HEK293 (cell line): ENCODE measurements around the gene PJVK.

Source experiments
- GLIS2 ChIP-seq: fragments of 450-650 bp; formaldehyde crosslinking; IDR thresholded peaks from 2 replicates; pipeline ENCODE4 v1.5.1; 2016; ENCODE audit warnings: missing biosample characterization, missing genetic modification characterization
- KLF16 ChIP-seq: fragments of 450-650 bp; formaldehyde crosslinking; IDR thresholded peaks from 2 replicates; pipeline ENCODE4 v1.5.1; 2017; ENCODE audit warnings: missing biosample characterization, missing genetic modification characterization
- OVOL3 ChIP-seq: fragments of 450-650 bp; formaldehyde crosslinking; IDR thresholded peaks from 2 replicates; pipeline ENCODE4 v1.5.1; 2016; ENCODE audit warnings: missing biosample characterization, missing genetic modification characterization
- PATZ1 ChIP-seq: fragments of 450-650 bp; formaldehyde crosslinking; IDR thresholded peaks from 2 replicates; pipeline ENCODE4 v1.5.1; 2016; ENCODE audit warnings: missing biosample characterization, missing genetic modification characterization
- REPIN1 ChIP-seq: fragments of 450-650 bp; formaldehyde crosslinking; IDR thresholded peaks from 2 replicates; pipeline ENCODE4 v1.5.1; 2017; ENCODE audit warnings: missing biosample characterization, missing genetic modification characterization, low read depth
- SP2 ChIP-seq: fragments of 450-650 bp; formaldehyde crosslinking; IDR thresholded peaks from 2 replicates; pipeline ENCODE4 v1.5.1; 2016; ENCODE audit warnings: missing biosample characterization, missing genetic modification characterization
- SP7 ChIP-seq: fragments of 450-650 bp; formaldehyde crosslinking; IDR thresholded peaks from 2 replicates; pipeline ENCODE4 v1.5.1; 2016; ENCODE audit warnings: missing biosample characterization, missing genetic modification characterization
- ZBTB26 ChIP-seq: fragments of 450-650 bp; formaldehyde crosslinking; optimal IDR thresholded peaks from 2 replicates; pipeline ENCODE3; 2016; ENCODE audit warnings: missing biosample characterization, mild to moderate bottlenecking, missing genetic modification characterization
- ZBTB49 ChIP-seq: fragments of 450-650 bp; formaldehyde crosslinking; IDR thresholded peaks from 2 replicates; pipeline ENCODE4 v1.5.1; 2016; ENCODE audit warnings: missing biosample characterization, missing genetic modification characterization, low read depth
- ZFHX2 ChIP-seq: fragments of 450-650 bp; formaldehyde crosslinking; conservative IDR thresholded peaks from 2 replicates; pipeline ENCODE4 v1.5.1; 2016; ENCODE audit warnings: missing biosample characterization, missing genetic modification characterization
- ZFP3 ChIP-seq: fragments of 450-650 bp; formaldehyde crosslinking; IDR thresholded peaks from 2 replicates; pipeline ENCODE4 v1.5.1; 2016; ENCODE audit warnings: low read depth, missing biosample characterization, missing genetic modification characterization
- ZFP69B ChIP-seq: fragments of 450-650 bp; formaldehyde crosslinking; IDR thresholded peaks from 2 replicates; pipeline ENCODE4 v1.5.1; 2016; ENCODE audit warnings: missing biosample characterization, missing genetic modification characterization
- ZNF23 ChIP-seq: fragments of 450-650 bp; formaldehyde crosslinking; IDR thresholded peaks from 2 replicates; pipeline ENCODE4 v1.5.1; 2016; ENCODE audit warnings: missing biosample characterization, missing genetic modification characterization, borderline replicate concordance
- ZNF404 ChIP-seq: fragments of 450-650 bp; formaldehyde crosslinking; IDR thresholded peaks from 2 replicates; pipeline ENCODE4 v1.5.1; 2017; ENCODE audit warnings: missing biosample characterization, missing genetic modification characterization
- ZNF513 ChIP-seq: fragments of 450-650 bp; IDR thresholded peaks from 2 replicates; pipeline ENCODE4 v1.5.1; 2018; ENCODE audit warnings: missing biosample characterization, missing genetic modification characterization
- ZNF549 ChIP-seq: fragments of 450-650 bp; IDR thresholded peaks from 2 replicates; pipeline ENCODE4 v1.5.1; 2018; ENCODE audit warnings: missing biosample characterization, missing genetic modification characterization, mild to moderate bottlenecking, inconsistent platforms, moderate library complexity
- ZNF555 ChIP-seq: fragments of 450-650 bp; formaldehyde crosslinking; conservative IDR thresholded peaks from 2 replicates; pipeline ENCODE4 v1.5.1; 2017; ENCODE audit warnings: missing biosample characterization, mild to moderate bottlenecking, missing genetic modification characterization, inconsistent platforms
- ZNF558 ChIP-seq: fragments of 450-650 bp; formaldehyde crosslinking; IDR thresholded peaks from 2 replicates; pipeline ENCODE4 v1.5.1; 2016; ENCODE audit warnings: missing biosample characterization, missing genetic modification characterization
- ZNF580 ChIP-seq: fragments of 450-650 bp; formaldehyde crosslinking; IDR thresholded peaks from 2 replicates; pipeline ENCODE4 v1.5.1; 2016; ENCODE audit warnings: missing biosample characterization, missing genetic modification characterization
- ZNF626 ChIP-seq: fragments of 450-650 bp; sonication (Bioruptor Pico); formaldehyde crosslinking; IDR thresholded peaks from 2 replicates; pipeline ENCODE4 v1.5.1; 2018; ENCODE audit warnings: missing biosample characterization, missing genetic modification characterization, inconsistent platforms
- ZNF701 ChIP-seq: fragments of 450-650 bp; formaldehyde crosslinking; IDR thresholded peaks from 2 replicates; pipeline ENCODE4 v1.5.1; 2016; ENCODE audit warnings: missing biosample characterization, missing genetic modification characterization
- ZNF791 ChIP-seq: fragments of 450-650 bp; formaldehyde crosslinking; IDR thresholded peaks from 2 replicates; pipeline ENCODE4 v1.5.1; 2016; ENCODE audit warnings: missing biosample characterization, missing genetic modification characterization
- ZNF792 ChIP-seq: fragments of 450-650 bp; formaldehyde crosslinking; IDR thresholded peaks from 2 replicates; pipeline ENCODE4 v1.5.1; 2016; ENCODE audit warnings: missing biosample characterization, missing genetic modification characterization
- TF ChIP-seq, protein P1 (sequence below): sonication (generic); formaldehyde crosslinking; IDR thresholded peaks from 2 replicates; pipeline ENCODE4 v1.8.1; 2022; ENCODE audit warnings: mild to moderate bottlenecking, moderate library complexity, missing genetic modification reagents
- TF ChIP-seq, protein P2 (sequence below): fragments of 450-650 bp; formaldehyde crosslinking; IDR thresholded peaks from 2 replicates; pipeline ENCODE4 v1.5.1; 2016; ENCODE audit warnings: missing biosample characterization, missing genetic modification characterization

The PJVK gene

GRCh38 chr2:178480227-178481181, 29.3 kb downstream of the PJVK start, which contains the start of gene PLEKHA3 (continued):
- TF ChIP-seq ZNF23 (tag by site-specific recombination) (no peak), GLIS2 (tag by site-specific recombination) (peak; percentile 33; the same call in 1 of the 2 replicates), SP7 (tag by site-specific recombination) (no peak), ZFP69B (tag by site-specific recombination) (no peak), ZBTB49 (tag by site-specific recombination) (no peak), ZBTB26 (tag by site-specific recombination) (peak; percentile 86), ZNF701 (tag by site-specific recombination) (no peak), KLF16 (no peak), ZNF513 (tag by site-specific recombination) (no peak), REPIN1 (tag by site-specific recombination) (no peak), ZNF558 (tag by site-specific recombination) (no peak), OVOL3 (tag by site-specific recombination) (no peak), PATZ1 (peak; percentile 90), ZNF791 (no peak), SP2 (tag by site-specific recombination) (peak; percentile 64), ZNF549 (tag by site-specific recombination) (no peak), ZNF792 (tag by site-specific recombination) (no peak), ZNF555 (tag by site-specific recombination) (no peak), ZNF626 (tag by site-specific recombination) (no peak), ZNF580 (tag by site-specific recombination) (no peak), ZFP3 (tag by site-specific recombination) (no peak), ZFHX2 (tag by site-specific recombination) (peak; percentile 73), ZNF404 (no peak)
- TF ChIP-seq, protein P1, sequence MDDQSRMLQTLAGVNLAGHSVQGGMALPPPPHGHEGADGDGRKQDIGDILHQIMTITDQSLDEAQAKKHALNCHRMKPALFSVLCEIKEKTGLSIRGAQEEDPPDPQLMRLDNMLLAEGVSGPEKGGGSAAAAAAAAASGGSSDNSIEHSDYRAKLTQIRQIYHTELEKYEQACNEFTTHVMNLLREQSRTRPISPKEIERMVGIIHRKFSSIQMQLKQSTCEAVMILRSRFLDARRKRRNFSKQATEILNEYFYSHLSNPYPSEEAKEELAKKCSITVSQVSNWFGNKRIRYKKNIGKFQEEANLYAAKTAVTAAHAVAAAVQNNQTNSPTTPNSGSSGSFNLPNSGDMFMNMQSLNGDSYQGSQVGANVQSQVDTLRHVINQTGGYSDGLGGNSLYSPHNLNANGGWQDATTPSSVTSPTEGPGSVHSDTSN (CRISPR knock-in tag), result no peak
- TF ChIP-seq, protein P2, sequence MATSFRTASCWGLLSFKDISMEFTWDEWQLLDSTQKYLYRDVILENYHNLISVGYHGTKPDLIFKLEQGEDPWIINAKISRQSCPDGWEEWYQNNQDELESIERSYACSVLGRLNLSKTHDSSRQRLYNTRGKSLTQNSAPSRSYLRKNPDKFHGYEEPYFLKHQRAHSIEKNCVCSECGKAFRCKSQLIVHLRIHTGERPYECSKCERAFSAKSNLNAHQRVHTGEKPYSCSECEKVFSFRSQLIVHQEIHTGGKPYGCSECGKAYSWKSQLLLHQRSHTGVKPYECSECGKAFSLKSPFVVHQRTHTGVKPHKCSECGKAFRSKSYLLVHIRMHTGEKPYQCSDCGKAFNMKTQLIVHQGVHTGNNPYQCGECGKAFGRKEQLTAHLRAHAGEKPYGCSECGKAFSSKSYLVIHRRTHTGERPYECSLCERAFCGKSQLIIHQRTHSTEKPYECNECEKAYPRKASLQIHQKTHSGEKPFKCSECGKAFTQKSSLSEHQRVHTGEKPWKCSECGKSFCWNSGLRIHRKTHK (tag by site-specific recombination), result no peak
- TF ChIP-seq, all 188 proteins: peak for 24
